Liver (tissue), 9 donors: ENCODE results near the gene TLR10. TPM values are rescaled to one million over a fixed set of nuclear protein-coding genes. Genes with fewer than 3 reads are reported as not detected.

Experiments
- DNase-seq: peaks from one replicate; pipeline ENCODE4 v3.0.0-alpha.2; 2017; ENCODE audit warnings: low spot score
- H3K27ac ChIP-seq, 2 donors: one replicate each; pipeline ENCODE4 v1.7.0; 2013; ENCODE audit warnings: inconsistent platforms in 2 of 2, low read length in 2 of 2, control low read depth in 1 of 2, low read depth in 1 of 2, mild to moderate bottlenecking in 1 of 2
- H3K27me3 ChIP-seq, 4 donors: one replicate each; pipeline versions ENCODE4 v1.6.1 to v1.7.0; 2013; ENCODE audit warnings: low read length in 3 of 4, inconsistent platforms in 1 of 4, mild to moderate bottlenecking in 1 of 4, moderate library complexity in 1 of 4; ENCODE audit not compliant: control insufficient read depth in 4 of 4, insufficient read depth in 4 of 4
- H3K36me3 ChIP-seq, 4 donors: one replicate each; pipeline versions ENCODE4 v1.6.1 to v1.7.0; 2013; ENCODE audit warnings: low read length in 3 of 4, mild to moderate bottlenecking in 3 of 4, low read depth in 1 of 4, moderate library complexity in 1 of 4; ENCODE audit not compliant: control insufficient read depth in 4 of 4, insufficient read depth in 3 of 4
- H3K4me1 ChIP-seq, 4 donors: one replicate each; pipeline versions ENCODE4 v1.6.1 to v1.7.0; 2013; ENCODE audit warnings: low read length in 3 of 4, mild to moderate bottlenecking in 3 of 4, moderate library complexity in 1 of 4; ENCODE audit not compliant: control insufficient read depth in 4 of 4, insufficient read depth in 4 of 4
- H3K4me3 ChIP-seq, 3 donors: one replicate each; pipeline versions ENCODE4 v1.6.1 to v1.7.0; 2013; ENCODE audit warnings: low read length in 3 of 3, control low read depth in 1 of 3, low read depth in 1 of 3, mild to moderate bottlenecking in 1 of 3
- H3K9ac ChIP-seq, 2 donors: one replicate each; pipeline ENCODE4 v1.7.0; 2013; ENCODE audit warnings: low read length in 2 of 2, mild to moderate bottlenecking in 2 of 2, moderate library complexity in 2 of 2, control low read depth in 1 of 2, low read depth in 1 of 2
- H3K9me3 ChIP-seq, 4 donors: one replicate each; pipeline versions ENCODE4 v1.6.1 to v1.7.0; 2013; ENCODE audit warnings: low read length in 3 of 4; ENCODE audit not compliant: control insufficient read depth in 4 of 4
- EGR1 ChIP-seq, 2 donors: IDR thresholded peaks; 2 replicates each; pipeline ENCODE4 v1.6.1; 2016 to 2018; ENCODE audit warnings: antibody characterized with exemption in 2 of 2, low read depth in 2 of 2
- FOXA1 ChIP-seq: IDR thresholded peaks from 2 replicates; pipeline ENCODE4 v1.6.1; 2016; ENCODE audit warnings: antibody characterized with exemption
- FOXA2 ChIP-seq: IDR thresholded peaks from 2 replicates; pipeline ENCODE4 v1.6.1; 2016; ENCODE audit warnings: antibody characterized with exemption
- GABPA ChIP-seq, 2 donors: IDR thresholded peaks in 1 of 2; conservative IDR thresholded peaks in 1 of 2; 2 replicates each; pipeline ENCODE4 v1.6.1; 2016; ENCODE audit warnings: antibody characterized with exemption in 2 of 2, mild to moderate bottlenecking in 1 of 2, moderate library complexity in 1 of 2
- HNF4A ChIP-seq, 2 donors: conservative IDR thresholded peaks; 2 replicates each; pipeline ENCODE4 v1.6.1; 2016; ENCODE audit warnings: antibody characterized with exemption in 2 of 2, mild to moderate bottlenecking in 2 of 2
- HNF4G ChIP-seq: IDR thresholded peaks from 2 replicates; pipeline ENCODE4 v1.6.1; 2016; ENCODE audit warnings: antibody characterized with exemption
- JUND ChIP-seq, 2 donors: IDR thresholded peaks; 2 replicates each; pipeline ENCODE4 v1.6.1; 2016; ENCODE audit warnings: antibody characterized with exemption in 2 of 2
- NR2F2 ChIP-seq: IDR thresholded peaks from 2 replicates; pipeline ENCODE4 v1.6.1; 2016; ENCODE audit warnings: antibody characterized with exemption
- RAD21 ChIP-seq, 2 donors: IDR thresholded peaks; 2 replicates each; pipeline ENCODE4 v1.6.1; 2016; ENCODE audit warnings: antibody characterized with exemption in 2 of 2, mild to moderate bottlenecking in 2 of 2
- RXRA ChIP-seq, 2 donors: IDR thresholded peaks; 2 replicates each; pipeline ENCODE4 v1.6.1; 2017 to 2018; ENCODE audit warnings: antibody characterized with exemption in 2 of 2, mild to moderate bottlenecking in 1 of 2
- SP1 ChIP-seq: IDR thresholded peaks from 2 replicates; pipeline ENCODE4 v1.6.1; 2018; ENCODE audit warnings: antibody characterized with exemption, mild to moderate bottlenecking
- TAF1 ChIP-seq: conservative IDR thresholded peaks from 2 replicates; pipeline ENCODE4 v1.6.1; 2016; ENCODE audit warnings: antibody characterized with exemption, mild to moderate bottlenecking
- YY1 ChIP-seq: IDR thresholded peaks from 2 replicates; pipeline ENCODE4 v1.6.1; 2016; ENCODE audit warnings: antibody characterized with exemption, mild to moderate bottlenecking
- ZBTB33 ChIP-seq: IDR thresholded peaks from 2 replicates; pipeline ENCODE4 v1.6.1; 2016; ENCODE audit warnings: antibody characterized with exemption
- WGBS: extraction: QIAGEN DNeasy Blood & Tissue Kit; methylation state at CpG from one replicate; pipeline ENCODE4 v1.1.7; 2013; 5-methylcytosine and 5-hydroxymethylcytosine counted together
- polyA plus RNA-seq, 2 donors: library from polyadenylated mRNA; stranded (reverse) in 1 of 2; unstranded in 1 of 2; fragments of 200-250 nt in 1 of 2; fragments of >200 nt in 1 of 2; fragmentation: Nextera tagmentation in 1 of 2; extraction: Ambion mirVana in 1 of 2; gene quantifications; one replicate each; pipeline versions ENCODE4 v1.2.1 to v1.2.3, GENCODE V29; 2013 to 2015
- total RNA-seq, 2 donors: library from RNA; depleted of rRNA; stranded (reverse); fragments of >200 nt; gene quantifications; one replicate each; pipeline ENCODE4 v1.2.3, GENCODE V29; 2014
- TF ChIP-seq, protein P1 (sequence below): IDR thresholded peaks from 2 replicates; pipeline ENCODE4 v1.6.1; 2016; ENCODE audit warnings: antibody characterized with exemption
- TF ChIP-seq, protein P2 (sequence below): IDR thresholded peaks from 2 replicates; pipeline ENCODE4 v1.6.1; 2016; ENCODE audit warnings: antibody characterized with exemption
- TF ChIP-seq, protein P3 (sequence below): fragments of 150-350 bp; IDR thresholded peaks from 2 replicates; pipeline ENCODE4 v1.5.1; 2017; ENCODE audit warnings: improper control_type of control experiment, low read depth, low read length; ENCODE audit not compliant: missing input control
- TF ChIP-seq, protein P4 (sequence below): IDR thresholded peaks from 2 replicates; pipeline ENCODE4 v1.6.1; 2016; ENCODE audit warnings: antibody characterized with exemption, mild to moderate bottlenecking
- donor health status: healthy.
- donor health status: healthy.
- donor health status: healthy.
- donor health status: healthy.
- donor health status: healthy.

The TLR10 gene
- total and polyA plus RNA-seq, 4 donors, result 0.02 to 1.9 (median 0.11) TPM

DNA sequence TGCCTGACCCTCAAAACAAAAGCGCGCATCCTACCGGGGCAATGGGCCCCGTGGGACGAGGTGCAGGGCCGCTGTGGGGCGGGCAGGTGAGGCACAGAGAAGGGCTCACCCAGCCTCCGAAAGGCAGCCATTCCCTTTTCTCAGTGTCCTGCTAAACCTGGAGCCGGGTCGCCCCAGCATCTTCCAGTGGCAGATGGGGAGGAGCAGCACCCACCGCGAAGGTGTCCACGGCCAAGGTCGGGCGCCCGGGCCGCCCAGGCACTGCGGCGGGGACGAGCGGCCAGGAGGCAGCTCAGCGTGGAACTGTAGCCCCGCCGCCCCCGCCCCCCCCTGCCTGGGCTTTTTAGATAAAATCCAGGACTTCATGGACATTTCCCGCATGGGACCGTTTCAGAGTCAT is 41.0 kb upstream of the TLR10 start:
- H3K9me3 ChIP-seq, result no peaks in the 10 kb centered on the region
- H3K27ac ChIP-seq, result no peak overlapping the region
- H3K36me3 ChIP-seq, result no peaks in the 10 kb centered on the region
- H3K4me1 ChIP-seq, result no peaks in the 10 kb centered on the region
- no peaks in the 10 kb centered on the region for H3K27me3 ChIP-seq
- WGBS, result 94% methylated on average over 27 of the region's 27 CpGs
- no peak overlapping the region for H3K4me3 ChIP-seq
- H3K9ac ChIP-seq, result no peak overlapping the region
- TF ChIP-seq, protein P1, sequence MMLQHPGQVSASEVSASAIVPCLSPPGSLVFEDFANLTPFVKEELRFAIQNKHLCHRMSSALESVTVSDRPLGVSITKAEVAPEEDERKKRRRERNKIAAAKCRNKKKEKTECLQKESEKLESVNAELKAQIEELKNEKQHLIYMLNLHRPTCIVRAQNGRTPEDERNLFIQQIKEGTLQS, result no peak
- TF ChIP-seq GABPA (IDR thresholded peaks at IDR 0.05 in 1 of 2, conservative IDR thresholded peaks at IDR 0.05 in 1 of 2), result no peak
- DNase-seq, result no peak

- no peaks in the 10 kb centered on the region for H3K36me3 ChIP-seq
- H3K4me3 ChIP-seq, result no peak overlapping the region
- no peak overlapping the region for H3K9ac ChIP-seq
- no peaks in the 10 kb centered on the region for H3K9me3 ChIP-seq
- no peak overlapping the region for H3K27ac ChIP-seq
- TF ChIP-seq ZBTB33, result no peak
- TF ChIP-seq FOXA2, result no peak
- no peak for TF ChIP-seq HNF4G
- TF ChIP-seq, protein P2, sequence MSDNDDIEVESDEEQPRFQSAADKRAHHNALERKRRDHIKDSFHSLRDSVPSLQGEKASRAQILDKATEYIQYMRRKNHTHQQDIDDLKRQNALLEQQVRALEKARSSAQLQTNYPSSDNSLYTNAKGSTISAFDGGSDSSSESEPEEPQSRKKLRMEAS, result no peak
- TF ChIP-seq RAD21 (IDR thresholded peaks at IDR 0.05), result no peak
- TF ChIP-seq TAF1, result no peak
- TF ChIP-seq, protein P1, result no peak
- no peak for TF ChIP-seq EGR1 (IDR thresholded peaks at IDR 0.05; ENCODE audit: low read depth in 2 of 2)
- no peak for TF ChIP-seq HNF4A (conservative IDR thresholded peaks at IDR 0.05)
- TF ChIP-seq RXRA (IDR thresholded peaks at IDR 0.05), result no peak
- TF ChIP-seq, protein P3, sequence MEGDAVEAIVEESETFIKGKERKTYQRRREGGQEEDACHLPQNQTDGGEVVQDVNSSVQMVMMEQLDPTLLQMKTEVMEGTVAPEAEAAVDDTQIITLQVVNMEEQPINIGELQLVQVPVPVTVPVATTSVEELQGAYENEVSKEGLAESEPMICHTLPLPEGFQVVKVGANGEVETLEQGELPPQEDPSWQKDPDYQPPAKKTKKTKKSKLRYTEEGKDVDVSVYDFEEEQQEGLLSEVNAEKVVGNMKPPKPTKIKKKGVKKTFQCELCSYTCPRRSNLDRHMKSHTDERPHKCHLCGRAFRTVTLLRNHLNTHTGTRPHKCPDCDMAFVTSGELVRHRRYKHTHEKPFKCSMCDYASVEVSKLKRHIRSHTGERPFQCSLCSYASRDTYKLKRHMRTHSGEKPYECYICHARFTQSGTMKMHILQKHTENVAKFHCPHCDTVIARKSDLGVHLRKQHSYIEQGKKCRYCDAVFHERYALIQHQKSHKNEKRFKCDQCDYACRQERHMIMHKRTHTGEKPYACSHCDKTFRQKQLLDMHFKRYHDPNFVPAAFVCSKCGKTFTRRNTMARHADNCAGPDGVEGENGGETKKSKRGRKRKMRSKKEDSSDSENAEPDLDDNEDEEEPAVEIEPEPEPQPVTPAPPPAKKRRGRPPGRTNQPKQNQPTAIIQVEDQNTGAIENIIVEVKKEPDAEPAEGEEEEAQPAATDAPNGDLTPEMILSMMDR, result no peak
- TF ChIP-seq JUND (IDR thresholded peaks at IDR 0.05), result no peak
- 88% methylated on average over 5 of the region's 5 CpGs for WGBS
- H3K4me1 ChIP-seq, result no peaks in the 10 kb centered on the region
- H3K27me3 ChIP-seq, result no peaks in the 10 kb centered on the region
- DNase-seq, result no peak
Measured at GRCh38 chr4:38822748-38823303, 40.0 kb upstream of the TLR10 start.

- Histone ChIP-seq H3K27ac (no peak overlapping the region), H3K4me1 (no peaks in the 10 kb centered on the region), H3K36me3 (no peaks in the 10 kb centered on the region), H3K4me3 (no peak overlapping the region), H3K9ac (no peak overlapping the region), H3K9me3 (no peaks in the 10 kb centered on the region), H3K27me3 (no peaks in the 10 kb centered on the region)
- WGBS, result 98% methylated on average over 3 of the region's 3 CpGs
- DNase-seq, result no peak
- TF ChIP-seq, protein P4, sequence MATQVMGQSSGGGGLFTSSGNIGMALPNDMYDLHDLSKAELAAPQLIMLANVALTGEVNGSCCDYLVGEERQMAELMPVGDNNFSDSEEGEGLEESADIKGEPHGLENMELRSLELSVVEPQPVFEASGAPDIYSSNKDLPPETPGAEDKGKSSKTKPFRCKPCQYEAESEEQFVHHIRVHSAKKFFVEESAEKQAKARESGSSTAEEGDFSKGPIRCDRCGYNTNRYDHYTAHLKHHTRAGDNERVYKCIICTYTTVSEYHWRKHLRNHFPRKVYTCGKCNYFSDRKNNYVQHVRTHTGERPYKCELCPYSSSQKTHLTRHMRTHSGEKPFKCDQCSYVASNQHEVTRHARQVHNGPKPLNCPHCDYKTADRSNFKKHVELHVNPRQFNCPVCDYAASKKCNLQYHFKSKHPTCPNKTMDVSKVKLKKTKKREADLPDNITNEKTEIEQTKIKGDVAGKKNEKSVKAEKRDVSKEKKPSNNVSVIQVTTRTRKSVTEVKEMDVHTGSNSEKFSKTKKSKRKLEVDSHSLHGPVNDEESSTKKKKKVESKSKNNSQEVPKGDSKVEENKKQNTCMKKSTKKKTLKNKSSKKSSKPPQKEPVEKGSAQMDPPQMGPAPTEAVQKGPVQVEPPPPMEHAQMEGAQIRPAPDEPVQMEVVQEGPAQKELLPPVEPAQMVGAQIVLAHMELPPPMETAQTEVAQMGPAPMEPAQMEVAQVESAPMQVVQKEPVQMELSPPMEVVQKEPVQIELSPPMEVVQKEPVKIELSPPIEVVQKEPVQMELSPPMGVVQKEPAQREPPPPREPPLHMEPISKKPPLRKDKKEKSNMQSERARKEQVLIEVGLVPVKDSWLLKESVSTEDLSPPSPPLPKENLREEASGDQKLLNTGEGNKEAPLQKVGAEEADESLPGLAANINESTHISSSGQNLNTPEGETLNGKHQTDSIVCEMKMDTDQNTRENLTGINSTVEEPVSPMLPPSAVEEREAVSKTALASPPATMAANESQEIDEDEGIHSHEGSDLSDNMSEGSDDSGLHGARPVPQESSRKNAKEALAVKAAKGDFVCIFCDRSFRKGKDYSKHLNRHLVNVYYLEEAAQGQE, result no peak
- TF ChIP-seq RXRA (IDR thresholded peaks at IDR 0.05) (no peak), HNF4G (no peak), YY1 (no peak), FOXA1 (no peak), NR2F2 (no peak), EGR1 (IDR thresholded peaks at IDR 0.05; ENCODE audit: low read depth in 2 of 2) (no peak), RAD21 (IDR thresholded peaks at IDR 0.05) (no peak), SP1 (no peak), JUND (IDR thresholded peaks at IDR 0.05) (no peak)
- TF ChIP-seq, protein P3, result no peak
Measured at GRCh38 chr4:38821739-38822138, 38.9 kb upstream of the TLR10 start.
